ENCODE data around the gene CDH4.

Gene CDH4

GRCh38 chr20:61359254-61359653 is 107.2 kb downstream of the CDH4 start:
- no peak overlapping the region for H3K4me3 ChIP-seq (ENCODE audit: low read depth, low read length)
- no peaks in the 10 kb centered on the region for H3K36me3 ChIP-seq (ENCODE audit: control insufficient read depth, insufficient read depth, low read length)
- no peak overlapping the region for H3K27ac ChIP-seq (ENCODE audit: low read depth, low read length)
- no peak overlapping the region for H3K9ac ChIP-seq (ENCODE audit: low read depth, low read length)
- H3K4me1 ChIP-seq (ENCODE audit: control insufficient read depth, insufficient read depth, low read length): no peaks in the 10 kb centered on the region
- H3K27me3 ChIP-seq (ENCODE audit: control insufficient read depth, insufficient read depth, low read length): peaks cover 61% of the 10 kb centered on the region
- H3K9me3 ChIP-seq (ENCODE audit: control insufficient read depth, insufficient read depth, low read length): no peaks in the 10 kb centered on the region

GRCh38 chr20:61360296-61360695 is 108.2 kb downstream of the CDH4 start:
- Histone ChIP-seq H3K9ac (ENCODE audit: low read depth, low read length) (no peak overlapping the region), H3K9me3 (ENCODE audit: control insufficient read depth, insufficient read depth, low read length) (no peaks in the 10 kb centered on the region), H3K4me3 (ENCODE audit: low read depth, low read length) (no peak overlapping the region), H3K36me3 (ENCODE audit: control insufficient read depth, insufficient read depth, low read length) (no peaks in the 10 kb centered on the region), H3K27ac (ENCODE audit: low read depth, low read length) (no peak overlapping the region), H3K27me3 (ENCODE audit: control insufficient read depth, insufficient read depth, low read length) (peaks cover 55% of the 10 kb centered on the region), H3K4me1 (ENCODE audit: control insufficient read depth, insufficient read depth, low read length) (no peaks in the 10 kb centered on the region)

GRCh38 chr20:61360940-61361339 is 108.9 kb downstream of the CDH4 start:
- no peaks in the 10 kb centered on the region for H3K36me3 ChIP-seq (ENCODE audit: control insufficient read depth, insufficient read depth, low read length)
- H3K27me3 ChIP-seq (ENCODE audit: control insufficient read depth, insufficient read depth, low read length): peaks cover 48% of the 10 kb centered on the region
- H3K27ac ChIP-seq (ENCODE audit: low read depth, low read length): no peak overlapping the region
- no peak overlapping the region for H3K4me3 ChIP-seq (ENCODE audit: low read depth, low read length)
- peaks cover 3% of the 10 kb centered on the region; the same call in 1 of the 2 replicates for H3K9me3 ChIP-seq (ENCODE audit: control insufficient read depth, insufficient read depth, low read length)
- no peak overlapping the region for H3K9ac ChIP-seq (ENCODE audit: low read depth, low read length)
- H3K4me1 ChIP-seq (ENCODE audit: control insufficient read depth, insufficient read depth, low read length): no peaks in the 10 kb centered on the region

GRCh38 chr20:61361501-61361900 is 109.4 kb downstream of the CDH4 start:
- no peaks in the 10 kb centered on the region for H3K36me3 ChIP-seq (ENCODE audit: control insufficient read depth, insufficient read depth, low read length)
- H3K4me1 ChIP-seq (ENCODE audit: control insufficient read depth, insufficient read depth, low read length): no peaks in the 10 kb centered on the region
- H3K4me3 ChIP-seq (ENCODE audit: low read depth, low read length): no peak overlapping the region
- H3K27me3 ChIP-seq (ENCODE audit: control insufficient read depth, insufficient read depth, low read length): peaks cover 43% of the 10 kb centered on the region
- H3K9ac ChIP-seq (ENCODE audit: low read depth, low read length): no peak overlapping the region
- no peak overlapping the region for H3K27ac ChIP-seq (ENCODE audit: low read depth, low read length)
- H3K9me3 ChIP-seq (ENCODE audit: control insufficient read depth, insufficient read depth, low read length): peaks cover 4% of the 10 kb centered on the region; the same call in 1 of the 2 replicates

- Histone ChIP-seq H3K4me1 (ENCODE audit: control insufficient read depth, insufficient read depth, low read length) (no peaks in the 10 kb centered on the region), H3K4me3 (ENCODE audit: low read depth, low read length) (no peak overlapping the region), H3K9ac (ENCODE audit: low read depth, low read length) (no peak overlapping the region), H3K27me3 (ENCODE audit: control insufficient read depth, insufficient read depth, low read length) (peaks cover 32% of the 10 kb centered on the region), H3K27ac (ENCODE audit: low read depth, low read length) (no peak overlapping the region), H3K36me3 (ENCODE audit: control insufficient read depth, insufficient read depth, low read length) (no peaks in the 10 kb centered on the region), H3K9me3 (ENCODE audit: control insufficient read depth, insufficient read depth, low read length) (peaks cover 4% of the 10 kb centered on the region; the same call in 1 of the 2 replicates)
Measured at GRCh38 chr20:61364147-61364546, 112.1 kb downstream of the CDH4 start.

- 0 out of 2 replicates have a peak, but pooled peaks cover 6% of the 10 kb centered on the region for H3K4me1 ChIP-seq (ENCODE audit: control insufficient read depth, insufficient read depth, low read length)
- peaks cover 9% of the 10 kb centered on the region for H3K27me3 ChIP-seq (ENCODE audit: control insufficient read depth, insufficient read depth, low read length)
- no peak overlapping the region for H3K4me3 ChIP-seq (ENCODE audit: low read depth, low read length)
- peaks cover 4% of the 10 kb centered on the region; the same call in 1 of the 2 replicates for H3K9me3 ChIP-seq (ENCODE audit: control insufficient read depth, insufficient read depth, low read length)
- no peaks in the 10 kb centered on the region for H3K36me3 ChIP-seq (ENCODE audit: control insufficient read depth, insufficient read depth, low read length)
- H3K27ac ChIP-seq (ENCODE audit: low read depth, low read length): no peak overlapping the region
- no peak overlapping the region for H3K9ac ChIP-seq (ENCODE audit: low read depth, low read length)
Measured at GRCh38 chr20:61366914-61367313, 114.9 kb downstream of the CDH4 start.

GRCh38 chr20:61369731-61370520 is 117.9 kb downstream of the CDH4 start:
- H3K9ac ChIP-seq (ENCODE audit: low read depth, low read length): no peak overlapping the region
- no peaks in the 10 kb centered on the region; the same call in 1 of the 2 replicates for H3K27me3 ChIP-seq (ENCODE audit: control insufficient read depth, insufficient read depth, low read length)
- peaks cover 4% of the 10 kb centered on the region; the same call in 1 of the 2 replicates for H3K9me3 ChIP-seq (ENCODE audit: control insufficient read depth, insufficient read depth, low read length)
- 0 out of 2 replicates have a peak, but pooled peaks cover 6% of the 10 kb centered on the region for H3K4me1 ChIP-seq (ENCODE audit: control insufficient read depth, insufficient read depth, low read length)
- H3K36me3 ChIP-seq (ENCODE audit: control insufficient read depth, insufficient read depth, low read length): no peaks in the 10 kb centered on the region
- no peak overlapping the region for H3K27ac ChIP-seq (ENCODE audit: low read depth, low read length)
- H3K4me3 ChIP-seq (ENCODE audit: low read depth, low read length): no peak overlapping the region

GRCh38 chr20:61370841-61371303 is 118.8 kb downstream of the CDH4 start:
- Histone ChIP-seq H3K9ac (ENCODE audit: low read depth, low read length) (no peak overlapping the region), H3K27ac (ENCODE audit: low read depth, low read length) (no peak overlapping the region), H3K4me3 (ENCODE audit: low read depth, low read length) (no peak overlapping the region), H3K27me3 (ENCODE audit: control insufficient read depth, insufficient read depth, low read length) (no peaks in the 10 kb centered on the region; the same call in 1 of the 2 replicates), H3K36me3 (ENCODE audit: control insufficient read depth, insufficient read depth, low read length) (no peaks in the 10 kb centered on the region), H3K9me3 (ENCODE audit: control insufficient read depth, insufficient read depth, low read length) (peaks cover 1% of the 10 kb centered on the region; the same call in 1 of the 2 replicates), H3K4me1 (ENCODE audit: control insufficient read depth, insufficient read depth, low read length) (0 out of 2 replicates have a peak, but pooled peaks cover 6% of the 10 kb centered on the region)

GRCh38 chr20:61371501-61372136 is 119.6 kb downstream of the CDH4 start:
- H3K4me3 ChIP-seq (ENCODE audit: low read depth, low read length): no peak overlapping the region
- H3K27ac ChIP-seq (ENCODE audit: low read depth, low read length): no peak overlapping the region
- H3K4me1 ChIP-seq (ENCODE audit: control insufficient read depth, insufficient read depth, low read length): 0 out of 2 replicates have a peak, but pooled peaks cover 6% of the 10 kb centered on the region
- H3K27me3 ChIP-seq (ENCODE audit: control insufficient read depth, insufficient read depth, low read length): no peaks in the 10 kb centered on the region; the same call in 1 of the 2 replicates
- no peak overlapping the region for H3K9ac ChIP-seq (ENCODE audit: low read depth, low read length)
- no peaks in the 10 kb centered on the region for H3K9me3 ChIP-seq (ENCODE audit: control insufficient read depth, insufficient read depth, low read length)
- H3K36me3 ChIP-seq (ENCODE audit: control insufficient read depth, insufficient read depth, low read length): no peaks in the 10 kb centered on the region

GRCh38 chr20:61372137-61373054 is 120.3 kb downstream of the CDH4 start:
- Histone ChIP-seq H3K4me1 (ENCODE audit: control insufficient read depth, insufficient read depth, low read length) (0 out of 2 replicates have a peak, but pooled peaks cover 6% of the 10 kb centered on the region), H3K4me3 (ENCODE audit: low read depth, low read length) (no peak overlapping the region), H3K27ac (ENCODE audit: low read depth, low read length) (no peak overlapping the region), H3K36me3 (ENCODE audit: control insufficient read depth, insufficient read depth, low read length) (no peaks in the 10 kb centered on the region), H3K9ac (ENCODE audit: low read depth, low read length) (no peak overlapping the region), H3K9me3 (ENCODE audit: control insufficient read depth, insufficient read depth, low read length) (no peaks in the 10 kb centered on the region), H3K27me3 (ENCODE audit: control insufficient read depth, insufficient read depth, low read length) (no peaks in the 10 kb centered on the region; the same call in 1 of the 2 replicates)
